ENCODE measurements around the gene ARHGAP18. TPM values are rescaled to one million over a fixed set of nuclear protein-coding genes. Genes with fewer than 3 reads are reported as not detected.

ARHGAP18 gene
- total and polyA plus RNA-seq, 2 experiments from 2014 or later, result 4.3 to 5.0 TPM

GRCh38 chr6:129655334-129655733 is 54.6 kb downstream of the ARHGAP18 start:
- no peak overlapping the region for H3K27ac ChIP-seq (ENCODE audit: low read depth)
- Mint-ChIP-seq H3K36me3 (ENCODE audit: low read depth) (no peaks in the 10 kb centered on the region), H3K4me1 (no peaks in the 10 kb centered on the region; the same call in 1 of the 3 replicates), H3K27me3 (ENCODE audit: insufficient read depth, low read depth, poor library complexity) (no peaks in the 10 kb centered on the region), H3K4me3 (no peak overlapping the region), H3K27ac (no peak overlapping the region), H3K9me3 (no peaks in the 10 kb centered on the region)
- no peak overlapping the region for H3K4me2 ChIP-seq
- no peaks in the 10 kb centered on the region for H3K27me3 ChIP-seq (ENCODE audit: insufficient read depth)
- no peaks in the 10 kb centered on the region for H3F3A ChIP-seq (replicated peaks; ENCODE audit: low read depth)
- TF ChIP-seq EZH2 (IDR thresholded peaks at IDR 0.05; ENCODE audit: low read depth, unreplicated experiment) (no peak), JUNB (IDR thresholded peaks at IDR 0.05; ENCODE audit: unreplicated experiment) (no peak), REST (IDR thresholded peaks at IDR 0.05; ENCODE audit: unreplicated experiment) (no peak), EZH2phosphoT487 (IDR thresholded peaks at IDR 0.05; ENCODE audit: unreplicated experiment) (no peak), NANOG (IDR thresholded peaks at IDR 0.05; ENCODE audit: borderline replicate concordance) (no peak), CREB1 (CRISPR knock-in tag; IDR thresholded peaks at IDR 0.05; ENCODE audit: low read depth) (no peak), ZNF331 (CRISPR knock-in tag; IDR thresholded peaks at IDR 0.05; ENCODE audit: low read depth) (no peak), POLR2AphosphoS5 (IDR thresholded peaks at IDR 0.05; ENCODE audit: low read depth) (no peak), STAT1 (IDR thresholded peaks at IDR 0.05; ENCODE audit: unreplicated experiment) (no peak), ZNF114 (CRISPR knock-in tag; IDR thresholded peaks at IDR 0.05) (no peak)
- TF ChIP-seq, protein P1, sequence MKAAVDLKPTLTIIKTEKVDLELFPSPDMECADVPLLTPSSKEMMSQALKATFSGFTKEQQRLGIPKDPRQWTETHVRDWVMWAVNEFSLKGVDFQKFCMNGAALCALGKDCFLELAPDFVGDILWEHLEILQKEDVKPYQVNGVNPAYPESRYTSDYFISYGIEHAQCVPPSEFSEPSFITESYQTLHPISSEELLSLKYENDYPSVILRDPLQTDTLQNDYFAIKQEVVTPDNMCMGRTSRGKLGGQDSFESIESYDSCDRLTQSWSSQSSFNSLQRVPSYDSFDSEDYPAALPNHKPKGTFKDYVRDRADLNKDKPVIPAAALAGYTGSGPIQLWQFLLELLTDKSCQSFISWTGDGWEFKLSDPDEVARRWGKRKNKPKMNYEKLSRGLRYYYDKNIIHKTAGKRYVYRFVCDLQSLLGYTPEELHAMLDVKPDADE (IDR thresholded peaks at IDR 0.05), result no peak
- TF ChIP-seq, protein P2, sequence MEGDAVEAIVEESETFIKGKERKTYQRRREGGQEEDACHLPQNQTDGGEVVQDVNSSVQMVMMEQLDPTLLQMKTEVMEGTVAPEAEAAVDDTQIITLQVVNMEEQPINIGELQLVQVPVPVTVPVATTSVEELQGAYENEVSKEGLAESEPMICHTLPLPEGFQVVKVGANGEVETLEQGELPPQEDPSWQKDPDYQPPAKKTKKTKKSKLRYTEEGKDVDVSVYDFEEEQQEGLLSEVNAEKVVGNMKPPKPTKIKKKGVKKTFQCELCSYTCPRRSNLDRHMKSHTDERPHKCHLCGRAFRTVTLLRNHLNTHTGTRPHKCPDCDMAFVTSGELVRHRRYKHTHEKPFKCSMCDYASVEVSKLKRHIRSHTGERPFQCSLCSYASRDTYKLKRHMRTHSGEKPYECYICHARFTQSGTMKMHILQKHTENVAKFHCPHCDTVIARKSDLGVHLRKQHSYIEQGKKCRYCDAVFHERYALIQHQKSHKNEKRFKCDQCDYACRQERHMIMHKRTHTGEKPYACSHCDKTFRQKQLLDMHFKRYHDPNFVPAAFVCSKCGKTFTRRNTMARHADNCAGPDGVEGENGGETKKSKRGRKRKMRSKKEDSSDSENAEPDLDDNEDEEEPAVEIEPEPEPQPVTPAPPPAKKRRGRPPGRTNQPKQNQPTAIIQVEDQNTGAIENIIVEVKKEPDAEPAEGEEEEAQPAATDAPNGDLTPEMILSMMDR (conservative IDR thresholded peaks at IDR 0.05; ENCODE audit: low read depth in 2 of 2), result no peak
- TF ChIP-seq, protein P3, sequence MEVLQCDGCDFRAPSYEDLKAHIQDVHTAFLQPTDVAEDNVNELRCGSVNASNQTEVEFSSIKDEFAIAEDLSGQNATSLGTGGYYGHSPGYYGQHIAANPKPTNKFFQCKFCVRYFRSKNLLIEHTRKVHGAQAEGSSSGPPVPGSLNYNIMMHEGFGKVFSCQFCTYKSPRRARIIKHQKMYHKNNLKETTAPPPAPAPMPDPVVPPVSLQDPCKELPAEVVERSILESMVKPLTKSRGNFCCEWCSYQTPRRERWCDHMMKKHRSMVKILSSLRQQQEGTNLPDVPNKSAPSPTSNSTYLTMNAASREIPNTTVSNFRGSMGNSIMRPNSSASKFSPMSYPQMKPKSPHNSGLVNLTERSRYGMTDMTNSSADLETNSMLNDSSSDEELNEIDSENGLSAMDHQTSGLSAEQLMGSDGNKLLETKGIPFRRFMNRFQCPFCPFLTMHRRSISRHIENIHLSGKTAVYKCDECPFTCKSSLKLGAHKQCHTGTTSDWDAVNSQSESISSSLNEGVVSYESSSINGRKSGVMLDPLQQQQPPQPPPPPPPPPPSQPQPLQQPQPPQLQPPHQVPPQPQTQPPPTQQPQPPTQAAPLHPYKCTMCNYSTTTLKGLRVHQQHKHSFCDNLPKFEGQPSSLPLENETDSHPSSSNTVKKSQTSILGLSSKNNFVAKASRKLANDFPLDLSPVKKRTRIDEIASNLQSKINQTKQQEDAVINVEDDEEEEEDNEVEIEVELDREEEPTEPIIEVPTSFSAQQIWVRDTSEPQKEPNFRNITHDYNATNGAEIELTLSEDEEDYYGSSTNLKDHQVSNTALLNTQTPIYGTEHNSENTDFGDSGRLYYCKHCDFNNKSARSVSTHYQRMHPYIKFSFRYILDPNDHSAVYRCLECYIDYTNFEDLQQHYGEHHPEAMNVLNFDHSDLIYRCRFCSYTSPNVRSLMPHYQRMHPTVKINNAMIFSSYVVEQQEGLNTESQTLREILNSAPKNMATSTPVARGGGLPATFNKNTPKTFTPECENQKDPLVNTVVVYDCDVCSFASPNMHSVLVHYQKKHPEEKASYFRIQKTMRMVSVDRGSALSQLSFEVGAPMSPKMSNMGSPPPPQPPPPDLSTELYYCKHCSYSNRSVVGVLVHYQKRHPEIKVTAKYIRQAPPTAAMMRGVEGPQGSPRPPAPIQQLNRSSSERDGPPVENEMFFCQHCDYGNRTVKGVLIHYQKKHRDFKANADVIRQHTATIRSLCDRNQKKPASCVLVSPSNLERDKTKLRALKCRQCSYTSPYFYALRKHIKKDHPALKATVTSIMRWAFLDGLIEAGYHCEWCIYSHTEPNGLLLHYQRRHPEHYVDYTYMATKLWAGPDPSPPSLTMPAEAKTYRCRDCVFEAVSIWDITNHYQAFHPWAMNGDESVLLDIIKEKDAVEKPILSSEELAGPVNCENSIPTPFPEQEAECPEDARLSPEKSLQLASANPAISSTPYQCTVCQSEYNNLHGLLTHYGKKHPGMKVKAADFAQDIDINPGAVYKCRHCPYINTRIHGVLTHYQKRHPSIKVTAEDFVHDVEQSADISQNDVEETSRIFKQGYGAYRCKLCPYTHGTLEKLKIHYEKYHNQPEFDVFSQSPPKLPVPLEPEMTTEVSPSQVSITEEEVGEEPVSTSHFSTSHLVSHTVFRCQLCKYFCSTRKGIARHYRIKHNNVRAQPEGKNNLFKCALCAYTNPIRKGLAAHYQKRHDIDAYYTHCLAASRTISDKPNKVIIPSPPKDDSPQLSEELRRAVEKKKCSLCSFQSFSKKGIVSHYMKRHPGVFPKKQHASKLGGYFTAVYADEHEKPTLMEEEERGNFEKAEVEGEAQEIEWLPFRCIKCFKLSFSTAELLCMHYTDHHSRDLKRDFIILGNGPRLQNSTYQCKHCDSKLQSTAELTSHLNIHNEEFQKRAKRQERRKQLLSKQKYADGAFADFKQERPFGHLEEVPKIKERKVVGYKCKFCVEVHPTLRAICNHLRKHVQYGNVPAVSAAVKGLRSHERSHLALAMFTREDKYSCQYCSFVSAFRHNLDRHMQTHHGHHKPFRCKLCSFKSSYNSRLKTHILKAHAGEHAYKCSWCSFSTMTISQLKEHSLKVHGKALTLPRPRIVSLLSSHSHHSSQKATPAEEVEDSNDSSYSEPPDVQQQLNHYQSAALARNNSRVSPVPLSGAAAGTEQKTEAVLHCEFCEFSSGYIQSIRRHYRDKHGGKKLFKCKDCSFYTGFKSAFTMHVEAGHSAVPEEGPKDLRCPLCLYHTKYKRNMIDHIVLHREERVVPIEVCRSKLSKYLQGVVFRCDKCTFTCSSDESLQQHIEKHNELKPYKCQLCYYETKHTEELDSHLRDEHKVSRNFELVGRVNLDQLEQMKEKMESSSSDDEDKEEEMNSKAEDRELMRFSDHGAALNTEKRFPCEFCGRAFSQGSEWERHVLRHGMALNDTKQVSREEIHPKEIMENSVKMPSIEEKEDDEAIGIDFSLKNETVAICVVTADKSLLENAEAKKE (CRISPR knock-in tag; IDR thresholded peaks at IDR 0.05), result no peak
- no peak overlapping the region for H2AFZ ChIP-seq
- H3K4me3 ChIP-seq, result no peak overlapping the region
- 0 out of 2 replicates have a peak, but pooled peaks cover 3% of the 10 kb centered on the region for H3K9me2 ChIP-seq (ENCODE audit: insufficient read depth)
- H3K79me2 ChIP-seq (replicated peaks; ENCODE audit: insufficient read depth), result no peaks in the 10 kb centered on the region
- DNase-seq (ENCODE audit: low spot score) (no peak), ATAC-seq (no peak)
- H3K36me3 ChIP-seq (ENCODE audit: insufficient read depth), result no peaks in the 10 kb centered on the region
- H3K4me1 ChIP-seq (ENCODE audit: insufficient read depth), result no peaks in the 10 kb centered on the region
- H4K20me1 ChIP-seq (replicated peaks; ENCODE audit: insufficient read depth), result no peaks in the 10 kb centered on the region
